H1 (cell line): ENCODE measurements around the gene ADAMTS20. TPM values are rescaled to one million over a fixed set of nuclear protein-coding genes. Genes with fewer than 3 reads are reported as not detected.

ENCODE experiments used
- CTCF ChIA-PET: fragments of 300-600 bp; sonication (Branson Sonifier 250); formaldehyde crosslinking; loops from one replicate; lab custom pipeline; 2021; ENCODE audit not compliant: partially characterized antibody; lab: Charles Lee
- POLR2A ChIA-PET: fragments of 300-600 bp; sonication (Branson Sonifier 250); formaldehyde crosslinking; loops from one replicate; lab custom pipeline; 2021; ENCODE audit warnings: inconsistent platforms; ENCODE audit not compliant: partially characterized antibody; lab: Charles Lee
- DNase-seq, 2 experiments: peaks; one replicate each; pipeline versions ENCODE4 v3.0.0 to v3.0.0-alpha.2; 2010 to 2022; ENCODE audit warnings: low spot score in 2 of 2, low read depth in 1 of 2, mixed read lengths in 1 of 2
- FAIRE-seq: peaks from 2 replicates; lab custom pipeline; 2011; peaks lifted over from hg19 to GRCh38; lab: Jason Lieb, UNC
- H2AFZ ChIP-seq: 2 replicates; pipeline ENCODE4 v1.8.1; 2012; ENCODE audit warnings: low read length, inconsistent platforms
- H2AK5ac ChIP-seq: 2 replicates; pipeline ENCODE4 v1.6.1; 2013; ENCODE audit warnings: low read depth, low read length
- H2BK120ac ChIP-seq: replicated peaks from 2 replicates; pipeline ENCODE3; 2013; ENCODE audit warnings: low read depth, low read length, inconsistent platforms
- H2BK12ac ChIP-seq: 2 replicates; pipeline ENCODE4 v1.6.1; 2013; ENCODE audit warnings: low read depth, low read length
- H2BK15ac ChIP-seq: 2 replicates; pipeline ENCODE4 v1.6.1; 2013; ENCODE audit warnings: low read length
- H2BK20ac ChIP-seq: 2 replicates; pipeline ENCODE4 v1.6.1; 2013; ENCODE audit warnings: low read length
- H2BK5ac ChIP-seq: 2 replicates; pipeline ENCODE4 v1.6.1; 2013; ENCODE audit warnings: low read depth, low read length
- H3K14ac ChIP-seq: 2 replicates; pipeline ENCODE4 v1.6.1; 2013; ENCODE audit warnings: inconsistent platforms; ENCODE audit not compliant: insufficient read length
- H3K18ac ChIP-seq: 2 replicates; pipeline ENCODE4 v1.6.1; 2013; ENCODE audit warnings: low read length; ENCODE audit errors: extremely low read depth
- H3K23ac ChIP-seq: 2 replicates; pipeline ENCODE4 v1.6.1; 2013; ENCODE audit warnings: inconsistent platforms; ENCODE audit not compliant: insufficient read length
- H3K23me2 ChIP-seq: 2 replicates; pipeline ENCODE4 v1.6.1; 2013; ENCODE audit warnings: low read depth, low read length
- H3K27ac ChIP-seq: 2 replicates; pipeline ENCODE4 v1.6.1; 2011; ENCODE audit warnings: low read depth, low read length, inconsistent platforms
- H3K27me3 ChIP-seq, 4 experiments: replicated peaks in 1 of 4; 1 replicate in 1 of 4; 2 replicates in 3 of 4; pipeline versions ENCODE4 v1.6.1 to v1.8.1; 2011 to 2013; ENCODE audit warnings: low read length in 3 of 4, mild to moderate bottlenecking in 3 of 4, inconsistent platforms in 2 of 4, mixed read lengths in 2 of 4, moderate library complexity in 1 of 4; ENCODE audit not compliant: control insufficient read depth in 3 of 4, insufficient read depth in 3 of 4; ENCODE audit errors: extremely low read depth in 1 of 4
- H3K36me3 ChIP-seq, 4 experiments: 2 replicates each; pipeline versions ENCODE4 v1.6.1 to v1.8.1; 2011 to 2013; ENCODE audit warnings: mild to moderate bottlenecking in 4 of 4, low read length in 3 of 4, moderate library complexity in 2 of 4, control low read depth in 1 of 4, inconsistent platforms in 1 of 4; ENCODE audit not compliant: insufficient read depth in 4 of 4, control insufficient read depth in 2 of 4
- H3K4ac ChIP-seq: replicated peaks from 2 replicates; pipeline ENCODE3; 2013; ENCODE audit warnings: low read length, low read depth, mixed read lengths, inconsistent platforms; ENCODE audit not compliant: insufficient read length
- H3K4me1 ChIP-seq, 4 experiments: replicated peaks in 1 of 4; 1 replicate in 1 of 4; 2 replicates in 3 of 4; pipeline versions ENCODE4 v1.6.1 to v1.8.1; 2011 to 2013; ENCODE audit warnings: low read length in 3 of 4, inconsistent platforms in 2 of 4, mixed read lengths in 1 of 4; ENCODE audit not compliant: insufficient read depth in 4 of 4, control insufficient read depth in 3 of 4
- H3K4me2 ChIP-seq, 2 experiments: 2 replicates each; pipeline versions ENCODE4 v1.6.1 to v1.8.1; 2011 to 2013; ENCODE audit warnings: low read depth in 2 of 2, low read length in 2 of 2, control low read depth in 1 of 2, inconsistent platforms in 1 of 2, mild to moderate bottlenecking in 1 of 2; ENCODE audit not compliant: insufficient read depth in 1 of 2
- H3K4me3 ChIP-seq, 4 experiments: fragments of 200-600, 300-600 bp in 1 of 4; sonication (generic), shearing (Covaris generic), sonication (Bioruptor Twin) in 1 of 4; 2 replicates each; pipeline versions ENCODE4 v1.5.1 to v1.8.1; 2011 to 2016; ENCODE audit warnings: low read length in 4 of 4, low read depth in 3 of 4, control low read depth in 2 of 4, inconsistent platforms in 2 of 4, mild to moderate bottlenecking in 2 of 4, mixed read lengths in 1 of 4, moderate library complexity in 1 of 4; ENCODE audit not compliant: insufficient read depth in 2 of 4; ENCODE audit errors: extremely low read depth in 1 of 4
- H3K56ac ChIP-seq: replicated peaks from 2 replicates; pipeline ENCODE3; 2013; ENCODE audit warnings: low read depth, mild to moderate bottlenecking, mixed read lengths, low read length, inconsistent platforms; ENCODE audit not compliant: insufficient read length
- H3K79me1 ChIP-seq: 2 replicates; pipeline ENCODE4 v1.6.1; 2013; ENCODE audit warnings: low read depth, low read length, control low read depth
- H3K79me2 ChIP-seq, 2 experiments: 2 replicates each; pipeline versions ENCODE4 v1.6.1 to v1.8.1; 2012 to 2013; ENCODE audit warnings: low read length in 2 of 2, mild to moderate bottlenecking in 2 of 2, inconsistent platforms in 1 of 2; ENCODE audit not compliant: insufficient read depth in 2 of 2, control insufficient read depth in 1 of 2
- H3K9ac ChIP-seq, 4 experiments: replicated peaks in 1 of 4; 1 replicate in 1 of 4; 2 replicates in 3 of 4; pipeline versions ENCODE4 v1.6.1 to v1.8.1; 2011 to 2013; ENCODE audit warnings: low read depth in 3 of 4, low read length in 3 of 4, control low read depth in 2 of 4, mild to moderate bottlenecking in 2 of 4, moderate library complexity in 2 of 4, inconsistent platforms in 1 of 4; ENCODE audit errors: extremely low read depth in 1 of 4
- H3K9me3 ChIP-seq, 2 experiments: 2 replicates each; pipeline versions ENCODE4 v1.6.1 to v1.8.1; 2012 to 2013; ENCODE audit warnings: mild to moderate bottlenecking in 2 of 2, moderate library complexity in 2 of 2, control low read depth in 1 of 2, inconsistent platforms in 1 of 2, low read depth in 1 of 2, low read length in 1 of 2, mixed read lengths in 1 of 2; ENCODE audit not compliant: insufficient read depth in 2 of 2
- H4K20me1 ChIP-seq, 2 experiments: replicated peaks in 1 of 2; 2 replicates each; pipeline versions ENCODE3 to v1.8.1; 2011 to 2013; ENCODE audit warnings: inconsistent platforms in 2 of 2, low read length in 2 of 2, mild to moderate bottlenecking in 1 of 2; ENCODE audit not compliant: insufficient read depth in 2 of 2, control insufficient read depth in 1 of 2
- H4K5ac ChIP-seq: 2 replicates; pipeline ENCODE4 v1.6.1; 2013; ENCODE audit warnings: low read length, low read depth, mixed read lengths, inconsistent platforms; ENCODE audit not compliant: insufficient read length
- H4K8ac ChIP-seq: 2 replicates; pipeline ENCODE4 v1.8.0; 2013; ENCODE audit warnings: mild to moderate bottlenecking, moderate library complexity, low read length, inconsistent platforms; ENCODE audit not compliant: insufficient read depth; ENCODE audit errors: extremely low read depth
- H4K91ac ChIP-seq: replicated peaks from 2 replicates; pipeline ENCODE3; 2013; ENCODE audit warnings: low read length, mixed read lengths, inconsistent platforms; ENCODE audit not compliant: insufficient read length
- BRCA1 ChIP-seq: IDR thresholded peaks from 2 replicates; pipeline ENCODE4 v1.6.1; 2012; ENCODE audit warnings: low read depth, low read length, improper control_type of control experiment
- EP300 ChIP-seq, 2 experiments: IDR thresholded peaks; 1 replicate in 1 of 2; 2 replicates in 1 of 2; pipeline ENCODE4 v1.6.1; 2011 to 2012; ENCODE audit warnings: low read depth in 2 of 2, low read length in 2 of 2, mild to moderate bottlenecking in 2 of 2, borderline replicate concordance in 1 of 2, inconsistent platforms in 1 of 2, moderate library complexity in 1 of 2
- GABPA ChIP-seq: IDR thresholded peaks from 2 replicates; pipeline ENCODE4 v1.6.1; 2011; ENCODE audit warnings: mild to moderate bottlenecking, low read length, moderate library complexity, borderline replicate concordance; ENCODE audit not compliant: insufficient read depth
- HDAC2 ChIP-seq, 2 experiments: fragments of 300-600 bp in 1 of 2; sonication (generic) in 1 of 2; IDR thresholded peaks; 2 replicates each; pipeline ENCODE4 v1.6.1; 2011 to 2012; ENCODE audit warnings: low read depth in 2 of 2, low read length in 2 of 2, mild to moderate bottlenecking in 2 of 2, moderate library complexity in 2 of 2, borderline replicate concordance in 1 of 2, inconsistent platforms in 1 of 2
- KDM5A ChIP-seq: fragments of 200-600 bp; IDR thresholded peaks from 2 replicates; pipeline ENCODE4 v1.7.1; 2012; ENCODE audit warnings: mild to moderate bottlenecking, low read length, inconsistent platforms, mixed read lengths
- PHF8 ChIP-seq: fragments of 200-600 bp; sonication (generic); conservative IDR thresholded peaks from 2 replicates; pipeline ENCODE4 v1.7.1; 2012; ENCODE audit warnings: low read depth, mild to moderate bottlenecking, inconsistent platforms, low read length, moderate library complexity
- POLR2A ChIP-seq, 2 experiments: IDR thresholded peaks; 1 replicate in 1 of 2; 2 replicates in 1 of 2; pipeline ENCODE4 v1.6.1; 2011; ENCODE audit warnings: low read depth in 2 of 2, low read length in 2 of 2, mild to moderate bottlenecking in 2 of 2; ENCODE audit errors: control extremely low read depth in 1 of 2
- RXRA ChIP-seq: IDR thresholded peaks from 2 replicates; pipeline ENCODE4 v1.6.1; 2011; ENCODE audit warnings: low read depth, mild to moderate bottlenecking, low read length, moderate library complexity; ENCODE audit not compliant: insufficient read depth
- SIN3A ChIP-seq, 2 experiments: IDR thresholded peaks in 1 of 2; conservative IDR thresholded peaks in 1 of 2; 2 replicates each; pipeline ENCODE4 v1.6.1; 2011 to 2012; ENCODE audit warnings: low read length in 2 of 2, improper control_type of control experiment in 1 of 2, low read depth in 1 of 2, mild to moderate bottlenecking in 1 of 2
- TEAD4 ChIP-seq: IDR thresholded peaks from 2 replicates; pipeline ENCODE4 v1.6.1; 2012; ENCODE audit warnings: low read depth, low read length, inconsistent platforms, mixed read lengths
- WGBS, 2 experiments: shearing (Covaris generic) in 1 of 2; methylation state at CpG; one replicate each; pipeline versions ENCODE4 v1.1.6 to v1.1.7; 2013 to 2015; ENCODE audit warnings: low lambda C conversion rate in 2 of 2, mixed read lengths in 2 of 2, inconsistent platforms in 1 of 2, low coverage in 1 of 2, missing lambda C conversion rate in 1 of 2; ENCODE audit not compliant: insufficient replicate concordance in 2 of 2, insufficient coverage in 1 of 2, insufficient read length in 1 of 2; ENCODE audit errors: extremely low coverage in 1 of 2, missing lambda C conversion rate in 1 of 2; 5-methylcytosine and 5-hydroxymethylcytosine counted together
- polyA plus RNA-seq, 7 experiments: library from polyadenylated mRNA; depleted of rRNA in 3 of 7; stranded (reverse) in 5 of 7; unstranded in 2 of 7; fragments of >200 nt in 5 of 7; fragments of 200-250 nt in 2 of 7; gene quantifications; 1 replicate in 5 of 7; 2 replicates in 1 of 7; 4 replicates in 1 of 7; pipeline versions ENCODE4 v1.2.1 to v1.2.3, GENCODE V29; 2011 to 2013; ENCODE audit warnings: missing spikeins in 2 of 7, mixed read lengths in 2 of 7
- total RNA-seq: library from RNA; stranded (reverse); fragmentation: NEBNext Ultra II Directional; extraction: Animal tissue kit (Norgen Biotek cat#: 25700); gene quantifications from 2 replicates; pipeline ENCODE4 v1.2.1, GENCODE V29; 2021

ADAMTS20 gene
- total and polyA plus RNA-seq, 2 of the 8 experiments (the other 6 are each of a cell fraction or from before 2014, with no cell fraction given) = 2.9 to 5.1 TPM

- Histone ChIP-seq H2AK5ac (no peak overlapping the region), H3K14ac (no peak overlapping the region), H3K56ac (no peak overlapping the region), H2AFZ (no peak overlapping the region), H3K79me1 (no peaks in the 10 kb centered on the region), H3K4ac (no peak overlapping the region), H3K9ac (no peak overlapping the region), H3K23me2 (no peaks in the 10 kb centered on the region), H3K79me2 (no peaks in the 10 kb centered on the region), H3K23ac (no peak overlapping the region), H3K9me3 (no peaks in the 10 kb centered on the region), H3K27ac (no peak overlapping the region), H2BK5ac (no peak overlapping the region), H3K27me3 (0 out of 7 replicates have a peak, but pooled peaks cover 0 to 2% (median 0%) of the 10 kb centered on the region in 4 experiments), H3K18ac (no peak overlapping the region), H2BK12ac (no peak overlapping the region), H2BK15ac (no peak overlapping the region), H3K4me2 (no peak overlapping the region), H4K20me1 (no peaks in the 10 kb centered on the region), H2BK20ac (no peak overlapping the region), H4K91ac (no peak overlapping the region), H3K4me3 (no peak overlapping the region), H3K36me3 (no peaks in the 10 kb centered on the region), H3K4me1 (no peaks in the 10 kb centered on the region), H2BK120ac (no peak overlapping the region), H4K8ac (no peak overlapping the region), H4K5ac (no peak overlapping the region)
- POLR2A ChIA-PET = no interaction called here
- FAIRE-seq (no peak), DNase-seq (no peak)
- TF ChIP-seq TEAD4 = no peak
- TF ChIP-seq BRCA1 = no peak
- TF ChIP-seq POLR2A (IDR thresholded peaks at IDR 0.05; ENCODE audit: control extremely low read depth in 1 of 2, low read depth in 2 of 2, low read length in 2 of 2) = no peak
- TF ChIP-seq HDAC2 (IDR thresholded peaks at IDR 0.05; ENCODE audit: borderline replicate concordance in 1 of 2, low read depth in 2 of 2, low read length in 2 of 2) = no peak
- no peak for TF ChIP-seq KDM5A
- no peak for TF ChIP-seq GABPA
- no peak for TF ChIP-seq RXRA
- TF ChIP-seq PHF8 = no peak
- no peak for TF ChIP-seq EP300 (IDR thresholded peaks at IDR 0.05; ENCODE audit: borderline replicate concordance in 1 of 2, low read depth in 2 of 2, low read length in 2 of 2)
- TF ChIP-seq SIN3A (conservative IDR thresholded peaks at IDR 0.05 in 1 of 2, IDR thresholded peaks at IDR 0.05 in 1 of 2; ENCODE audit: low read depth in 1 of 2, low read length in 2 of 2) = no peak
- CTCF ChIA-PET = interaction anchor here (0.9 to 1.4 kb wide), 2 partner anchors 14 to 380 kb away, joined by 3 to 7 read pairs; no protein-coding TSS in a partner anchor
- 97% methylated on average over 3 of the region's 3 CpGs; no CpG with 5 or more reads in 1 of the 2 experiments for WGBS, 2 experiments
Measured at GRCh38 chr12:43352001-43352400, 200.0 kb downstream of the ADAMTS20 start.
